ENCODE measurements around the gene CDH13.

The CDH13 gene

DNA sequence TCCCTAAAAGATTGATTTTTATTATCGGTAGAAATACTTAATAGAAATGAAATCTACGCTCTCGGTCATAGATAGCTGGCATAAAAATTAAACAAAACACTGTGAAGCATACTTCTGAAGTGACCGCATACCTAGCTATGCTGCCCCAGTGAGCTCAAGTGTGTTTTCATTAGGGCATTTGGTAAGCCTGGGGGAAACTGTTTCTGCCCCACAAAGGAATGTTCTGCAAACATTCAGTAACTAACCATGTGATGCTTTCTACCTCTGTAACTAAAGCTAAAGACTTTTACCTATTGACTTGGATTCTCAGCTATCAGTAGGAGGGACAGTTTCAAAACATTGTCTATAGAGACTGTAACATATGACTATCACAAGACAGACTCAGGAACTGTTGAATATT lies 1087.5 kb downstream of the CDH13 start:
- no peak for DNase-seq

DNA sequence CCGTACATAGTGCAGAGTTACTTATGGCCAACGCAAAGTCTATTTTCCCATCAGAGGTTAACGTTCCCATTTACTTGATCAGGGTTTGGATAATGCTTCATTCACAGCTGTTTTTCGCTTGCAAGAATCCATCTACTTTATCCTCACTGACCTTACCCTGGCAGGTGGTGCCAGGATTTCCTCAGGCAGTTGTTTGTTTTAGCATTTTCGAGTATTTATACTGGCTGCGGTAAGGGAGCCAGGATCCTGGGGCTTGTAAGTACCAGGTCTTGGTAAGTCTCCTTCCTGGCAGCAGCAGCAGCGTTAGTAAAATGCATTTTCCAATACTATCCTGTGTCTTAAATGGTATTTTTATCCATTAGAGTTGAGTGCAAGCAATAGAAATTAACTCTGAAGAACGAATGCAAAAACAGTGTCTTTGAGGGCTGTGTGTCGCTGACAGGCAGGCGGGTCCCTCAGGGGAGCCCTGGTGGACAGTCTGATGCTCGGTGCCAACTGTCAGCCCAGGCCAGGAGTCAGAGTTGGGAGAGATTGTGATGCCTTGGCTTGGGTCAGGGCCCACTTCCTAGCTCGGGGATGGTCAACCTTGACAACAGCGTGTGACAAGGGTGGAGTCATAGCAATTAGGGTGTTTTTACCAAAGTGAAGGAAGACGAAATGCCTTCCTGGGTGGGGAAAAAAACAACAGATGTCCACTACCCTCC lies 1088.6 kb downstream of the CDH13 start:
- no peak for DNase-seq

DNA sequence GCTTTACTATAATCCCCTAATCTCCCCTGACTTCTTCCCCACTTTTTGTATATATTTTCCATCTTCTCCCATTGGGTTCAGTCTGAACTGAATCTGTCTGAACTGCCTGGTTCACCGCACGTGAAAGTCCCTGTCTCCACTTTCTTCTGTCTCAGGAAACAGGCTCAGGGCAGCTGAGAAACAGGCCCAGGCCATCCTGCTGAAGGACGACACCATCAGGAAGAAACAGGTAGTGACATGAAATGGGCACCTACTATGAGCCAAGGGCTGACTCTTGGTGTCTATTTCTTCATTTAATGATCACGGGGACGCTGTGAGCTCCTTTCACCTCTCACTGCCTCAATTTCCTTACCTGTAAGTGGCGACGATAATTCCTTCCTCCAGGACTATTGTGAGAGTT lies 1090.5 kb downstream of the CDH13 start:
- DNase-seq, result no peak

DNA sequence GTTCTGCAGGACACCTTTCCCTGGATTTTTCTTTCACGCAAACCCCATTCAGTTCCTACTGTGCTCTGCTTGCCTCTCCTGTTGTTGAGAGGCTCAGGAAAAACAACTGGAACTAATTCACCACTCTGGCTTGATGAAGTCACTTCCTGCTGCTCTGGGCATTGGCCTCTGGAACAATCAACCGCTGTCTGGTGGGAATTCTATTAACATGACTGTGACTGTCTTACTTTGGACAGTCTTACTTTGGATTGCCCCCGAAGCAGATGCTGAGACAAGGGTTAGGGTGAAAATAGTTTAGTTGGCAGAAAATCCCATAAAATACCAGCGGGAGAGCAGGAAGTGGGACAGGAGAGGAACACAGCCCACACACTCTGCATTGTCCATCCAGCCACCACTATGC lies 1091.0 kb downstream of the CDH13 start:
- DNase-seq, result no peak

DNA sequence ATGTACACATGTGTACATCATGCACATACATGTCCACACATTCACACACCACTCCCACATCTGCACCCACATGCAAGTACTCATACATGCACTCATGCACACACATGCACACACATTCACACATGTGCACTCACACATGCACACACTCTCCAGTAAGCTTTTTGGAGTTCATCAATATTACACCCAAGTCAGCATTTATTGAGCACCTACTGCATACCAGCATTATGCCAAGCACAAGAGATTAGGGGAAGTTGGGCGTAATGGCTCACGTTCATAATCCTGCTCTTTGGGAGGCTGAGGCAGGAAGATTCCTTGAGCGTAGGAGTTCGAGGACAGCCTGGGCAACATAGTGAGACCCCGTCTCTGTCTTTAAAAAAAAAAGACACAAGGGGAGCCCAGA lies 1093.4 kb downstream of the CDH13 start:
- no peak for DNase-seq

DNA sequence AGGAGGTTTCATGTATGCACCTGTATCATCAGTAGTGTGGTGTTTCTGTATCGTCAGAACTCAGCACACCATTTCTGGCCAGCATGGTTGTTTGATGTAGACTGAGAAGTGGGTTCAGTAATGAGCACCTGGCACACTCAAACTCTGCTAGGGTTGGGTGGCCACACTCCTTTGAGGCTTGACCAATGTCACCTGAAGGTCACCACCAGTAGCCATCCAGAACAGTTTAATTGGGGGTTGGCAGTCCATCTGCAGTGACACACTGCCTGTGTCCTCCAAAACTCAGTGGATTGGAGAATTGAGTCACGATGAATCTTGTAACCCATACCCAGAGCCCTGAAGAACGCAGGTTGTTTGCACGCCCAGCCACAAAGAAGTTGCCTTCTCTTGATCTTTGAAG lies 1094.2 kb downstream of the CDH13 start:
- no peak for DNase-seq

DNA sequence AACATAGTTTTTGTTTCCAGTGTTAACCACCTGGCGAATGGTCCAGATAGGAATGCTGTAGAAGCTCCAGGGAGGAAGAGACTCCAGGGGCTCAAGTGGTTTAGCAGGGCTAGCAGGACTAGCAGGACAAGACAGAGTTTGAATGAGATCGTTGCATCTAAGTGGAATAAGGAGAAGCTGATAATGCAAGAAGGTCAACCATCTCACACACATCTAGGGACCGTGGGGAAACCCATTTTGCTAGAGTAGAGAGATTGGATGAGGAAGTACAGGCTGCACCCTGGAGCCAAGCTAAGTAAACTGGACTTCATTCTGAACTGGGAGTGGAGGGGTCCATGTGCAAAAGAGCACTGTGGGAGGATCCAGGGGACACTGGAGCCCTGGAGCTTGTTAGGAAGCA lies 1094.9 kb downstream of the CDH13 start:
- DNase-seq, result no peak

- DNase-seq, result no peak
Measured at GRCh38 chr16:83722456-83723183, 1095.9 kb downstream of the CDH13 start.

DNA sequence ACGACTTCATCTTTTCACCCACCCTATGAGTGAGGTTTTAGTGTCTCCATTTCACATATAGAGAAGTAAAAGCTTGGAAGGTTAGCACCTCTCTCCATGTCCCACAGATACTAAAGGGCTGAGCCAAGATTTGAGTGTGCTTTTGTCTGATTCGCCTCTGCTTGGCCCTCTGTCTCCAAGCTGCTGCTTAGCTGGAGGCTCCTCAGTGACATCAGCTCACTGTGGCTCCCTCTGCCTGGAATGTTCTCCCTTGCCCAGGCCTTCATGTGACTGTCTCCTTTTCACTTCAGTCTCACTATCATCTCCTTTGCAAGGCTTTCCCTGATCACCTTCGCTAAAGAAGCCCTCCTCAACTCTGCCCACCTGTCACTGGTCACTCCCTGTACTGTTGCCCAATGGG lies 1096.5 kb downstream of the CDH13 start:
- no peak for DNase-seq

DNA sequence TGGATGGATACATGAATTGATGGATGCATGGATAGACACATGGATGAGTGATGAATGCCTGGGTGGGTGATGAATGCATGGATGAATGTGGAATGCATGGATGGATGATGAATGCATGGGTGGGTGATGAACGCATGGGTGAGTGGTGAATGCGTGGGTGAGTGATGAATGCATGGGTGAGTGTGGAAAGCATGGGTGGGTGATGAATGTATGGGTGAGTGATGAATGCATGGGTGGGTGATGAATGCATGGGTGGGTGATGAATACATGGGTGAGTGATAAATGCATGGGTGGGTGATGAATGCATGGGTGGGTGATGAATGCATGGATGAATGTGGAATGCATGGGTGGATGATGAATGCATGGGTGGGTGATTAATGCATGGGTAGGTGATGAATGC lies 1097.1 kb downstream of the CDH13 start:
- no peak for DNase-seq

GRCh38 chr16:83724585-83724984 lies 1097.8 kb downstream of the CDH13 start:
- no peak for DNase-seq

- no peak for DNase-seq
Measured at GRCh38 chr16:83725313-83725712, 1098.5 kb downstream of the CDH13 start.

- no peak for DNase-seq
Measured at GRCh38 chr16:83727018-83727417, 1100.2 kb downstream of the CDH13 start.

DNA sequence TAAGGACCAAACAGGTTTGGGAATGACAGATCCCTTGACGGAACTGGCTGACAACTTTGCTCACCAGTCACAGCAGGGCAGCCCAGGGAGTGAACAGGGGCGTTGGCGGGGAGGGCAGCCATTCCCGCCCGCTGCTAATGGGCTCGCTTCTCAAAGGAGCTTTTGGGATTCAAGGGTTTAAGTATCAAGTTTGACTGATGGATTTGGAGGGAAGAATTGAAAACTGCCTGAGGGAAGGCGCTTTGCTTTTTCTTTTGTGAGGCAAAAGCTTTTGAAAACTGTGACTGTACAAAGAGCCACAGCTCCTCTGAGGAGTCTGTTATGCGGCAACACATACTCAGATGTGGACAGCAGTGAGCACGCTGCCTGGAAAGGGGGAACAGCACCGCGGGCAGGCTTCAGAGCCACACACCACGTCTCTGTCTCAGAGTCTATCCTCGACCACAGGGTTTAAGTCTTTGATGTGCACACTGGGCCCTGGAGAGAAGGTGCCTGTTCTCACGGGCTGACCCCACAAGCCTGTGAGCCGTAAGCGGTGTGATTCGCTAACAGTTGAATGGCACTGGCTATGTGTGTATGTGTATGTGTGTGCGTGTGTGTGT lies 1101.1 kb downstream of the CDH13 start:
- no peak for DNase-seq

DNA sequence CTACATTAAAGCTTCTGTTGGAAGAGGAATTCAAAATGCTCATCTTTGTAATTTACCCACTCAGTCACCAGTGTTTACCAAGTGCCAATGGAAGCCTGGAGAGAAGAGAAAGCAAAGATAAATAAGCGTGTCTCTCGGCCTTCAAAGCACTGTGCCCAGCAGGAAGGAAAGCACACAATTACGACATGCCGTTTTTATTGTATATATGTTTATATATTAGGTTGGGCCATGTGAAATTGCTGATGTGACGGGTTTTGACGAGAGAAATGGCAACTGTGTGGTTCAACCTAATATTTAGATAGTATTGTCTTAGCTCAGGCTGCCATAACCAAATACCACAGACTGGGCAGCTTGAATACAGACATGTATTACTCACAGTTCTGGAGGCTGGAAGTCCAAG lies 1101.7 kb downstream of the CDH13 start:
- DNase-seq, result no peak

DNA sequence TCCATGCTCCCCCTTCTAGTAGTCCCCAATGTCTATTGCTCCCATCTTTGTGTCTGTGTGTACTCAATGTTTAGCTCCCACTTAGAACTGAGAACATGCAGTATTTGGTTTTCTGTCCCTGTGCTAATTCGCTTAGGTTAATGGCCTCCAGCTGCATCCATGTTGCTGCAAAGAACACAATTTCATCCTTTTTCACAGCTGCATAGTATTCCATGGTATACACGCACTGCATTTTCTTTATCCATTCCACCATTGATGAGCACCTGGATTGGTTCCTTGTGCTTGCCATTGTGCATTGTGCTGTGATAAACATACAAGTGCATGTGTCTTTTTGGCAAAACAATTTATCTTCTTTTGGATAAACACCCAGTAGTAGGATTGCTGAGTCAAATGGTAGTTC lies 1104.0 kb downstream of the CDH13 start:
- DNase-seq, result no peak

- no peak for DNase-seq
Measured at GRCh38 chr16:83732536-83732935, 1105.8 kb downstream of the CDH13 start.

DNA sequence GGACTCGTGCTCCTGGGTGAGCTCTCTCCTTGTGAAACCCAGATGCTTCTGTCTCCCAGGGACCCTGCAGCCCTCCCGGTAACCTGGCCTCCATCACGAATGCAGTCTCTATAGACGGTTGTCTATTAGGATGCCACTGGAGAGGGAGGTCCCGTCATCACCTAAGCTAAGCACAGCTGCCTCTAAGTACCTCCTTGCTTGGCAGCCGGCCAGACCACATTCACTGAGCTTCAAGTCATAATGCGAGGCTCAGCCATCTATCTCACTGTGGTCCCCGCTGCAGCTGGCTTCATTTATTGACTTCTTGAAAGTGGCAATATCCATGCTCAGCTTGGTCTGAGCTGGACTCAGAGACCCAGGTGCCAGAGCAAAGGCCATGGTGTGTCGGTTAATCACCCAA lies 1106.5 kb downstream of the CDH13 start:
- DNase-seq, result no peak

- DNase-seq, result no peak
Measured at GRCh38 chr16:83734136-83734535, 1107.4 kb downstream of the CDH13 start.

DNA sequence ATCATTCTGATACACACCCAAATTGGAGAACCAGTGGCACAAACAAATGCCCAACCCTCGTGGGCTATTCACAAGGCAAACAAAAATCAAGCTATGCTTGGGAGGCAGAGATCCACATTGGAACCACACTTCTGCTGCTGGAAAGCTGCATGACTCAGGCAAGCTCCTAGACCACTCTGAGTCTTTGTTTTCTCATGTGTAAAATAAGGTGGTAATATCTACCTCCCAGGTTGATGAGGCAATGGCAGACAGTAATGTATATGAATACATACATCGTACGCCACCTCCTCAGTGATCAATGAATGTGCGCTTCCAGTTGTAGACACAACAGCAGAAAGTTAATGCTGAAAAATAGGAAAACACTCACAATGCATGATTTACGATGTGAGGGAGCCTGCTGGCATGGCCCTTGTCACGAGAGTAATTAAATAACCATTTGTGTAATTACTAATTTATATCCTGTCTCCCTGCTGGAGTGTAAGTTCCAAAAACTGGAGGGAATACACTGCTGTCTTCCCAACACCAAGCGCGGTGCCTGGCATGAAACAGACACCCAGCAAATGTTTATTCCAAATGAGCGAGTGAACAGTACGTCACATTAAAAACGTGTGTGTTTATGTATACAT lies 1111.1 kb downstream of the CDH13 start:
- no peak for DNase-seq

DNA sequence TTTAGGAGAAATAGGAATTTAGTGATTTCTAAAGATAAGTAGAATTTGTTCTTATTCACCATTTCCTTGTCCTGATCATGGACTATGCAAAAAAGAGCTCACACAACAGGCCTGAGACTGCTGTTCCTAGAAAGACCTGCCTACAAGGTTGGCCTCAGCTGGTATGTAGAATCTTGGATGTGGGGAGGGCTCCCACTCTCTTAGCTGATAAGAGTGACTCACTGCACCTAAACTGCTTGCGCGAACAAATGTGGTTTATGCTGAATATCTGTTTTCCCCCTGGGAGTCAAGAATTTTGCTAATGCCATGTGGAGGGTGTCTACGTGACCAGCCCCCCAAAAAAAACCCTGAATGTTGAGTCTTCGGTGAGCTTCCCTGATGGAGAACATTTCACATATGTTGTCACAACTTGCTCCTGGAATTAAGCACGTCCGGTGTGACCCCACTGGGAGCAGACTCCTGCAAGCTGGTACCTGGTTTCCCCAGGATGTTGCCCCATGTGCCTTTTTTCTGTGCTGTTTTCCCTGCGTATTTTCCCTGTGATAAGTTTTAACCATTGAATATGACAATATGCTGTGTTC lies 1112.2 kb downstream of the CDH13 start:
- DNase-seq, result no peak

- DNase-seq, result no peak
Measured at GRCh38 chr16:83742124-83742899, 1115.5 kb downstream of the CDH13 start.

DNA sequence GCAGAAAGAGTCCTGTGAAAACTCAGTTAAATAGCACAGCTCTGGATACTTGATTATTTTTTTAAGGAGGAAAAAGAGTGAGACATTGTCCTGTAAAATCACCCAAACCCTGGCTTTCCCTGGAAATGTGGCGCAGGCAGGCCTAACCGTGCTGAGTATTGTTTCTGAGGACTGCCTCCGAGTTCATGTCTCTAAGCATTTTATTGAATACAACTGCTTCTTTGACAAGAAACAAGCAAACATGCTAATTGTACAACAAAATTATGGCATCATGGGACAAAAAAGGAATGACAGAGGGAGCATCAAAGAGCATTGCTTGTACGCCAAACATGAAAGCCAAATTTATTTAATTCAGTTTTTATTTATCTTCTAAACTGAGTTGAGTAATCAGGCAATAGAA lies 1116.5 kb downstream of the CDH13 start:
- no peak for DNase-seq

Data from activated CD4-positive, alpha-beta T cell treated with anti-CD3 and anti-CD28 coated beads for 4 hours (primary cell).